Hepatocyte (in vitro differentiated cells): ENCODE measurements around the gene MUC20.
"Not testable (repeated sequence)": the region's sequence is repeated elsewhere in the genome, so short reads cannot be mapped to it uniquely, and the experiment has no call there.

Source experiments
- CTCF ChIP-seq: fragments of 200-600 bp; sonication (generic); IDR thresholded peaks from 2 replicates; pipeline ENCODE4 v1.5.1; 2016; ENCODE audit warnings: antibody characterized with exemption, mild to moderate bottlenecking; ENCODE audit not compliant: poor library complexity
- EZH2 ChIP-seq: fragments of 200-600 bp; sonication (generic); IDR thresholded peaks from 2 replicates; pipeline ENCODE4 v1.6.1; 2016; ENCODE audit warnings: antibody characterized with exemption, mild to moderate bottlenecking, borderline replicate concordance
- EZH2phosphoT487 ChIP-seq: fragments of 200-600 bp; sonication (generic); IDR thresholded peaks from one replicate; pipeline ENCODE4 v1.6.1; 2018; ENCODE audit warnings: antibody characterized with exemption, mild to moderate bottlenecking, low read depth, moderate library complexity; ENCODE audit not compliant: unreplicated experiment, severe bottlenecking

- not testable (repeated sequence) for TF ChIP-seq EZH2phosphoT487, CTCF, EZH2
These were observed 33.5 kb upstream of the MUC20 start for GRCh38 chr3:195687209-195687760.
